GM12864 (cell line): Measurements from ENCODE around the gene SHB.

ENCODE experiments used
- DNase-seq: peaks from one replicate; pipeline ENCODE4 v3.0.0-alpha.2; 2011; ENCODE audit warnings: low read depth
- H3K4me3 ChIP-seq: 2 replicates; pipeline ENCODE4 v1.5.1; 2011; ENCODE audit warnings: mild to moderate bottlenecking, low read depth, low read length, control low read depth
- CTCF ChIP-seq: IDR thresholded peaks from 2 replicates; pipeline ENCODE4 v1.5.1; 2011; ENCODE audit warnings: low read depth, mild to moderate bottlenecking, moderate library complexity, low read length, control low read depth, inconsistent platforms; ENCODE audit errors: missing control alignments

SHB gene

GRCh38 chr9:38081356-38082108, 12.5 kb upstream of the SHB start:
- no peak overlapping the region for H3K4me3 ChIP-seq
- no peak for DNase-seq
- TF ChIP-seq CTCF, result no peak

- DNase-seq, result no peak
- no peak overlapping the region for H3K4me3 ChIP-seq
- no peak for TF ChIP-seq CTCF
Observed at GRCh38 chr9:38079461-38080031, 10.5 kb upstream of the SHB start.

DNA sequence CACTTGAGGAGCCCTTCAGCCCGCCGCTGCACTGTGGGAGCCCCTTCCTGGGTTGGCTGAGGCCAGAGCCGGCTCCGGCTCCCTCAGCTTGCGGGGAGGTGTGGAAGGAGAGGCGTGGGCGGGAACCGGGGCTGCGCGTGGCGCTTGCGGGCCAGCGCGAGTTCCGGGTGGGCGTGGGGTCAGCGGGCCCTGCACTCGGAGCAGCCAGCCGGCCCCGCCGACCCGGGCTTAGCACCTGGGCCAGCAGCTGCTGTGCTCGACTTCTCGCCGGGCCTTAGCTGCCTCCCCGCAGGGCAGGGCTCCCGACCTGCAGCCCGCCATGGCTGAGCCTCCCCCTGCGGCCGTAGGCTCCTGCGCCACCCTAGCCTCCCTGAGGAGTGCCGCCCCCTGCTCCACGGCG, 6.2 kb upstream of the SHB start:
- no peak for DNase-seq
- TF ChIP-seq CTCF, result no peak
- H3K4me3 ChIP-seq, result no peak overlapping the region

GRCh38 chr9:38074441-38074961, 5.5 kb upstream of the SHB start:
- DNase-seq, result no peak
- no peak for TF ChIP-seq CTCF

DNA sequence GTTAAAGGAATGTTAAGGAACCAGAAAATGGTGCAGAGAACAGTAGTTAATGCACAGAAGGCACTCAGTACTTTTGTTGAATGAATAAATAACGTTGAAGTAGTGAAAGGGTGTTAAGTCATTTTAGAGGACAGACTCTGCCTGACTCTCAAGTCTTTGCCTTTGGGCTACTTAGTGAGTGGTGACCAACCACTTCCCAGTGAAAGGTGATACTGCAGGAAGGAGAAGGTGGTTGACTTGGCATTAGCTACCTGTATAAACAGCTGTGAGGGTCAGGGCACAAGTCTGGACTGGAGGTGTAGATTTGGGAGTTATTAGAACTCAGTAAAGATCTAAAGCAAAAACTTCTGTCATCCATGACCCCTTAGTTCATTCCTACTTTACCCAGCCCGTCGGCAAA, 4.9 kb upstream of the SHB start:
- no peak for DNase-seq
- no peak overlapping the region for H3K4me3 ChIP-seq
- TF ChIP-seq CTCF, result no peak

More at GRCh38 chr9:38074441-38074961, 5.5 kb upstream of the SHB start:
- no peak overlapping the region for H3K4me3 ChIP-seq

DNA sequence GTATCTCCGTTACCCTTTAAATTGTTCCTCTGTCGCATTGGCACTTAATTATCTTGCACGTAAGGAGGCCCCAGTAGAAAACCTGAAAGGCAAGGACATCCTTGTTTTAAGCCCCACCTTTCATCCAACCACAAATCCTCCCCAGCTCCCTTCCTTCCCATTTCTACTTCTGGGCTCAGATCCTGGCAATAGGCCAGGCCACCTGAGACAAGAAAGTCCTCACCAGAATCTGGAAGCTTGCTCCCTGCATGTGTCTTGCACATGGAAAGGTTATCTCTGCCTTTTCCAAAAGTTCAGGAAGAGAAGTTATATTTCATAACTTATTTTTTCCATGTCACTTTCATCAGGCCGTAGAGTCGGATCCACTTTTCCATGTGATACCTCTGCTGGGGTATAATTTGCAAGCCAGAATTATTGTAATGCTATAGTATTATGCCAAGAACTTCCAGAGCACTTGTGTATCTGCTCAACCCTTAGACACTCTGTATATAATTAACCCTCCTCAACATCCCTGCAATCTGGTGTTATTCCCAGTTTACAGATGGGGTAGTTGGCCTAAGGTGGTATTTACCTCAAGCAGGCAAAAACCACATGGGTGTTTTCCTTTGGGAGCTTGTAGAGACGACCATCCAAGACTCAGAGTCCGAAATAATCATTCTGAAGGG, 2.6 kb upstream of the SHB start:
- DNase-seq, result no peak
- TF ChIP-seq CTCF, result no peak

More for the DNA sequence above, 2.6 kb upstream of the SHB start:
- H3K4me3 ChIP-seq, result no peak overlapping the region
